Liver (tissue), 9 donors: ENCODE measurements around the gene COL5A1. TPM values are rescaled to one million over a fixed set of nuclear protein-coding genes. Genes with fewer than 3 reads are reported as not detected.

Source experiments
- DNase-seq: peaks from one replicate; pipeline ENCODE4 v3.0.0-alpha.2; 2017; ENCODE audit warnings: low spot score
- H3K27ac ChIP-seq, 2 donors: one replicate each; pipeline ENCODE4 v1.7.0; 2013; ENCODE audit warnings: inconsistent platforms in 2 of 2, low read length in 2 of 2, control low read depth in 1 of 2, low read depth in 1 of 2, mild to moderate bottlenecking in 1 of 2
- H3K27me3 ChIP-seq, 4 donors: one replicate each; pipeline versions ENCODE4 v1.6.1 to v1.7.0; 2013; ENCODE audit warnings: low read length in 3 of 4, inconsistent platforms in 1 of 4, mild to moderate bottlenecking in 1 of 4, moderate library complexity in 1 of 4; ENCODE audit not compliant: control insufficient read depth in 4 of 4, insufficient read depth in 4 of 4
- H3K36me3 ChIP-seq, 4 donors: one replicate each; pipeline versions ENCODE4 v1.6.1 to v1.7.0; 2013; ENCODE audit warnings: low read length in 3 of 4, mild to moderate bottlenecking in 3 of 4, low read depth in 1 of 4, moderate library complexity in 1 of 4; ENCODE audit not compliant: control insufficient read depth in 4 of 4, insufficient read depth in 3 of 4
- H3K4me1 ChIP-seq, 4 donors: one replicate each; pipeline versions ENCODE4 v1.6.1 to v1.7.0; 2013; ENCODE audit warnings: low read length in 3 of 4, mild to moderate bottlenecking in 3 of 4, moderate library complexity in 1 of 4; ENCODE audit not compliant: control insufficient read depth in 4 of 4, insufficient read depth in 4 of 4
- H3K4me3 ChIP-seq, 3 donors: one replicate each; pipeline versions ENCODE4 v1.6.1 to v1.7.0; 2013; ENCODE audit warnings: low read length in 3 of 3, control low read depth in 1 of 3, low read depth in 1 of 3, mild to moderate bottlenecking in 1 of 3
- H3K9ac ChIP-seq, 2 donors: one replicate each; pipeline ENCODE4 v1.7.0; 2013; ENCODE audit warnings: low read length in 2 of 2, mild to moderate bottlenecking in 2 of 2, moderate library complexity in 2 of 2, control low read depth in 1 of 2, low read depth in 1 of 2
- H3K9me3 ChIP-seq, 4 donors: one replicate each; pipeline versions ENCODE4 v1.6.1 to v1.7.0; 2013; ENCODE audit warnings: low read length in 3 of 4; ENCODE audit not compliant: control insufficient read depth in 4 of 4
- ATF3 ChIP-seq: IDR thresholded peaks from 2 replicates; pipeline ENCODE4 v1.6.1; 2016; ENCODE audit warnings: antibody characterized with exemption
- CTCF ChIP-seq: fragments of 150-350 bp; IDR thresholded peaks from 2 replicates; pipeline ENCODE4 v1.5.1; 2017; ENCODE audit warnings: improper control_type of control experiment, low read depth, low read length; ENCODE audit not compliant: missing input control
- FOXA1 ChIP-seq: IDR thresholded peaks from 2 replicates; pipeline ENCODE4 v1.6.1; 2016; ENCODE audit warnings: antibody characterized with exemption
- FOXA2 ChIP-seq: IDR thresholded peaks from 2 replicates; pipeline ENCODE4 v1.6.1; 2016; ENCODE audit warnings: antibody characterized with exemption
- GABPA ChIP-seq, 2 donors: IDR thresholded peaks in 1 of 2; conservative IDR thresholded peaks in 1 of 2; 2 replicates each; pipeline ENCODE4 v1.6.1; 2016; ENCODE audit warnings: antibody characterized with exemption in 2 of 2, mild to moderate bottlenecking in 1 of 2, moderate library complexity in 1 of 2
- HNF4A ChIP-seq, 2 donors: conservative IDR thresholded peaks; 2 replicates each; pipeline ENCODE4 v1.6.1; 2016; ENCODE audit warnings: antibody characterized with exemption in 2 of 2, mild to moderate bottlenecking in 2 of 2
- HNF4G ChIP-seq: IDR thresholded peaks from 2 replicates; pipeline ENCODE4 v1.6.1; 2016; ENCODE audit warnings: antibody characterized with exemption
- JUND ChIP-seq, 2 donors: IDR thresholded peaks; 2 replicates each; pipeline ENCODE4 v1.6.1; 2016; ENCODE audit warnings: antibody characterized with exemption in 2 of 2
- MAX ChIP-seq: IDR thresholded peaks from 2 replicates; pipeline ENCODE4 v1.6.1; 2016; ENCODE audit warnings: antibody characterized with exemption
- NR2F2 ChIP-seq: IDR thresholded peaks from 2 replicates; pipeline ENCODE4 v1.6.1; 2016; ENCODE audit warnings: antibody characterized with exemption
- RAD21 ChIP-seq, 2 donors: IDR thresholded peaks; 2 replicates each; pipeline ENCODE4 v1.6.1; 2016; ENCODE audit warnings: antibody characterized with exemption in 2 of 2, mild to moderate bottlenecking in 2 of 2
- REST ChIP-seq: IDR thresholded peaks from 2 replicates; pipeline ENCODE4 v1.6.1; 2016; ENCODE audit warnings: antibody characterized with exemption, mild to moderate bottlenecking
- RXRA ChIP-seq, 2 donors: IDR thresholded peaks; 2 replicates each; pipeline ENCODE4 v1.6.1; 2017 to 2018; ENCODE audit warnings: antibody characterized with exemption in 2 of 2, mild to moderate bottlenecking in 1 of 2
- SP1 ChIP-seq: IDR thresholded peaks from 2 replicates; pipeline ENCODE4 v1.6.1; 2018; ENCODE audit warnings: antibody characterized with exemption, mild to moderate bottlenecking
- TAF1 ChIP-seq: conservative IDR thresholded peaks from 2 replicates; pipeline ENCODE4 v1.6.1; 2016; ENCODE audit warnings: antibody characterized with exemption, mild to moderate bottlenecking
- YY1 ChIP-seq: IDR thresholded peaks from 2 replicates; pipeline ENCODE4 v1.6.1; 2016; ENCODE audit warnings: antibody characterized with exemption, mild to moderate bottlenecking
- ZBTB33 ChIP-seq: IDR thresholded peaks from 2 replicates; pipeline ENCODE4 v1.6.1; 2016; ENCODE audit warnings: antibody characterized with exemption
- WGBS: extraction: QIAGEN DNeasy Blood & Tissue Kit; methylation state at CpG from one replicate; pipeline ENCODE4 v1.1.7; 2013; 5-methylcytosine and 5-hydroxymethylcytosine counted together
- polyA plus RNA-seq, 2 donors: library from polyadenylated mRNA; stranded (reverse) in 1 of 2; unstranded in 1 of 2; fragments of 200-250 nt in 1 of 2; fragments of >200 nt in 1 of 2; fragmentation: Nextera tagmentation in 1 of 2; extraction: Ambion mirVana in 1 of 2; gene quantifications; one replicate each; pipeline versions ENCODE4 v1.2.1 to v1.2.3, GENCODE V29; 2013 to 2015
- total RNA-seq, 2 donors: library from RNA; depleted of rRNA; stranded (reverse); fragments of >200 nt; gene quantifications; one replicate each; pipeline ENCODE4 v1.2.3, GENCODE V29; 2014
- donor health status: healthy.
- donor health status: healthy.
- donor health status: healthy.
- donor health status: healthy.
- donor health status: healthy.

The COL5A1 gene
- total and polyA plus RNA-seq, 4 donors = 0.67 to 15.6 (median 11.2) TPM

- H3K9me3 ChIP-seq = no peaks in the 10 kb centered on the region
- H3K4me3 ChIP-seq = no peak overlapping the region
- no peaks in the 10 kb centered on the region for H3K36me3 ChIP-seq
- no peaks in the 10 kb centered on the region for H3K27me3 ChIP-seq
- no peak for DNase-seq
- WGBS = 75% methylated on average over 8 of the region's 8 CpGs
- no peak overlapping the region for H3K27ac ChIP-seq
- TF ChIP-seq SP1 = no peak
- no peak for TF ChIP-seq ATF3
- no peak for TF ChIP-seq ZBTB33
- TF ChIP-seq REST = no peak
- TF ChIP-seq CTCF = no peak
- TF ChIP-seq FOXA2 = no peak
- TF ChIP-seq GABPA (IDR thresholded peaks at IDR 0.05 in 1 of 2, conservative IDR thresholded peaks at IDR 0.05 in 1 of 2) = no peak
- no peak for TF ChIP-seq TAF1
- no peak for TF ChIP-seq JUND (IDR thresholded peaks at IDR 0.05)
- no peak for TF ChIP-seq MAX
- TF ChIP-seq YY1 = no peak
- TF ChIP-seq RXRA (IDR thresholded peaks at IDR 0.05) = no peak
- no peak for TF ChIP-seq FOXA1
- no peak for TF ChIP-seq NR2F2
- TF ChIP-seq HNF4G = no peak
- TF ChIP-seq RAD21 (IDR thresholded peaks at IDR 0.05) = no peak
- TF ChIP-seq HNF4A (conservative IDR thresholded peaks at IDR 0.05) = no peak
- H3K9ac ChIP-seq = no peak overlapping the region
- H3K4me1 ChIP-seq = peaks cover 0 to 4% (median 0%) of the 10 kb centered on the region in 4 donors
Measured at GRCh38 chr9:134696433-134696832, 54.8 kb downstream of the COL5A1 start.

GRCh38 chr9:134698111-134698510 is 56.5 kb downstream of the COL5A1 start:
- no peaks in the 10 kb centered on the region for H3K27me3 ChIP-seq
- no peak overlapping the region for H3K9ac ChIP-seq
- H3K4me1 ChIP-seq = peaks cover 0 to 4% (median 0%) of the 10 kb centered on the region in 4 donors
- no peaks in the 10 kb centered on the region for H3K9me3 ChIP-seq
- 61% methylated on average over 5 of the region's 5 CpGs for WGBS
- no peak overlapping the region for H3K27ac ChIP-seq
- H3K36me3 ChIP-seq = no peaks in the 10 kb centered on the region
- no peak overlapping the region for H3K4me3 ChIP-seq
- DNase-seq = no peak
- no peak for TF ChIP-seq HNF4A (conservative IDR thresholded peaks at IDR 0.05)
